ENCODE data around the gene HLA-DRA. TPM values are rescaled to one million over a fixed set of nuclear protein-coding genes. Genes with fewer than 3 reads are reported as not detected.
"Not testable (repeated sequence)": the region's sequence is repeated elsewhere in the genome, so short reads cannot be mapped to it uniquely, and the experiment has no call there.

The HLA-DRA gene
- polyA plus RNA-seq, 1 donor from 2014 or later = not detected

- no peak overlapping the region for H2AFZ ChIP-seq (ENCODE audit: low read depth, low read length)
Measured at GRCh38 chr6:32472781-32473375, 33.2 kb downstream of the HLA-DRA start.

GRCh38 chr6:32473376-32474348 lies 34.0 kb downstream of the HLA-DRA start:
- H3K27ac ChIP-seq (ENCODE audit: low read length); H2AFZ ChIP-seq (ENCODE audit: low read depth, low read length); H3K4me3 ChIP-seq (ENCODE audit: low read length); H3K36me3 ChIP-seq (ENCODE audit: insufficient read depth, low read length); H3K27me3 ChIP-seq (ENCODE audit: insufficient read depth, low read depth, low read length); H3K4me2 ChIP-seq (ENCODE audit: low read length); H3K9me2 ChIP-seq (ENCODE audit: insufficient read depth, low read length); H3K79me2 ChIP-seq (replicated peaks; ENCODE audit: insufficient read depth, low read length); H3K9me3 ChIP-seq (ENCODE audit: low read length); H3F3A ChIP-seq (ENCODE audit: insufficient read depth, low read length, poor library complexity, severe bottlenecking); H3K9ac ChIP-seq (ENCODE audit: low read length); H4K20me1 ChIP-seq (ENCODE audit: insufficient read depth): not testable (repeated sequence)

More at GRCh38 chr6:32472781-32473375, 33.2 kb downstream of the HLA-DRA start:
- H3K4me2 ChIP-seq (ENCODE audit: low read length) = no peak overlapping the region
- H3K9me2 ChIP-seq (ENCODE audit: insufficient read depth, low read length) = no peaks in the 10 kb centered on the region
- H3F3A ChIP-seq (ENCODE audit: insufficient read depth, low read length, poor library complexity, severe bottlenecking) = no peaks in the 10 kb centered on the region
- no peaks in the 10 kb centered on the region for H3K79me2 ChIP-seq (replicated peaks; ENCODE audit: insufficient read depth, low read length)
- H3K36me3 ChIP-seq (ENCODE audit: insufficient read depth, low read length) = no peaks in the 10 kb centered on the region
- no peaks in the 10 kb centered on the region for H3K27me3 ChIP-seq (ENCODE audit: insufficient read depth, low read depth, low read length)
- no peaks in the 10 kb centered on the region for H4K20me1 ChIP-seq (ENCODE audit: insufficient read depth)
- no peak overlapping the region for H3K4me3 ChIP-seq (ENCODE audit: low read length)
- H3K27ac ChIP-seq (ENCODE audit: low read length) = no peak overlapping the region
- TF ChIP-seq RAD21 (conservative IDR thresholded peaks at IDR 0.05) (no peak), CTCF (IDR thresholded peaks at IDR 0.05; ENCODE audit: poor library complexity, severe bottlenecking) (no peak), TAF1 (IDR thresholded peaks at IDR 0.05; ENCODE audit: low read depth) (no peak), EZH2 (IDR thresholded peaks at IDR 0.05; ENCODE audit: borderline replicate concordance, insufficient read depth, low read length, poor library complexity, severe bottlenecking) (no peak), REST (IDR thresholded peaks at IDR 0.05; ENCODE audit: borderline replicate concordance) (no peak), POLR2AphosphoS5 (IDR thresholded peaks at IDR 0.05) (no peak), EP300 (conservative IDR thresholded peaks at IDR 0.05; ENCODE audit: poor library complexity, severe bottlenecking) (no peak), SMC3 (conservative IDR thresholded peaks at IDR 0.05; ENCODE audit: poor library complexity) (no peak), MXI1 (conservative IDR thresholded peaks at IDR 0.05; ENCODE audit: poor library complexity, severe bottlenecking) (no peak)
- H3K9me3 ChIP-seq (ENCODE audit: low read length) = no peaks in the 10 kb centered on the region
- H3K9ac ChIP-seq (ENCODE audit: low read length) = no peak overlapping the region

All from neural cell (in vitro differentiated cells).